ENCODE measurements around the gene PHGDH. TPM values are rescaled to one million over a fixed set of nuclear protein-coding genes. Genes with fewer than 3 reads are reported as not detected.
A peak's percentile ranks its signal among the peaks of the same experiment; 100 is the strongest.

Gene PHGDH
- total RNA-seq, 1 donor from 2014 or later: 168 TPM

DNA sequence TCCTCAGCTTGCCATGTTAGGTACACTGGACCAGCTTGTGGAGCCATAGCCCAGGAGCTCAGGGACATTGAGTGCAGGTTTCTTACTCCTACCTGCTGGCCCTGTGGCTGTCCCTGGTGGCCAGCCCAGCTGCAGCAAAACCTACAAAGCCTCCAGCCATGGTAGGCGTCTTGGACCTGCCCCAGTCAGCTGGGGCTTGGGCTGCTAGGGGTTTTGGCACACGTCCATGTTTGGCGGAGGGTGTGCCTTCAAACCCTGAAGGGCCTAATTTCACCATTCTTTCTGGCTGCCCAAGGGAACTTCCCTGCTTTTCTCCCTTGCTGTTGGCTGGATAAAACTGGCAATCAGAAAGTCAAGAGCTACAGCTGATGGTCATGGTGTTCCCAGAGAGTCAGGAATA lies 31.6 kb downstream of the PHGDH start:
- H3K4me3 ChIP-seq (ENCODE audit: low read depth, low read length): no peak overlapping the region
- DNase-seq (ENCODE audit: low read depth) (no peak), FAIRE-seq (no peak)
- H3K27me3 ChIP-seq (ENCODE audit: control insufficient read depth, insufficient read depth, low read length): no peaks in the 10 kb centered on the region
- TF ChIP-seq, protein P1, sequence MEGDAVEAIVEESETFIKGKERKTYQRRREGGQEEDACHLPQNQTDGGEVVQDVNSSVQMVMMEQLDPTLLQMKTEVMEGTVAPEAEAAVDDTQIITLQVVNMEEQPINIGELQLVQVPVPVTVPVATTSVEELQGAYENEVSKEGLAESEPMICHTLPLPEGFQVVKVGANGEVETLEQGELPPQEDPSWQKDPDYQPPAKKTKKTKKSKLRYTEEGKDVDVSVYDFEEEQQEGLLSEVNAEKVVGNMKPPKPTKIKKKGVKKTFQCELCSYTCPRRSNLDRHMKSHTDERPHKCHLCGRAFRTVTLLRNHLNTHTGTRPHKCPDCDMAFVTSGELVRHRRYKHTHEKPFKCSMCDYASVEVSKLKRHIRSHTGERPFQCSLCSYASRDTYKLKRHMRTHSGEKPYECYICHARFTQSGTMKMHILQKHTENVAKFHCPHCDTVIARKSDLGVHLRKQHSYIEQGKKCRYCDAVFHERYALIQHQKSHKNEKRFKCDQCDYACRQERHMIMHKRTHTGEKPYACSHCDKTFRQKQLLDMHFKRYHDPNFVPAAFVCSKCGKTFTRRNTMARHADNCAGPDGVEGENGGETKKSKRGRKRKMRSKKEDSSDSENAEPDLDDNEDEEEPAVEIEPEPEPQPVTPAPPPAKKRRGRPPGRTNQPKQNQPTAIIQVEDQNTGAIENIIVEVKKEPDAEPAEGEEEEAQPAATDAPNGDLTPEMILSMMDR (IDR thresholded peaks at IDR 0.05; ENCODE audit: insufficient read depth, low read length, severe bottlenecking): no peak
- H3K36me3 ChIP-seq (ENCODE audit: control insufficient read depth, insufficient read depth, low read length): peaks cover 10% of the 10 kb centered on the region

DNA sequence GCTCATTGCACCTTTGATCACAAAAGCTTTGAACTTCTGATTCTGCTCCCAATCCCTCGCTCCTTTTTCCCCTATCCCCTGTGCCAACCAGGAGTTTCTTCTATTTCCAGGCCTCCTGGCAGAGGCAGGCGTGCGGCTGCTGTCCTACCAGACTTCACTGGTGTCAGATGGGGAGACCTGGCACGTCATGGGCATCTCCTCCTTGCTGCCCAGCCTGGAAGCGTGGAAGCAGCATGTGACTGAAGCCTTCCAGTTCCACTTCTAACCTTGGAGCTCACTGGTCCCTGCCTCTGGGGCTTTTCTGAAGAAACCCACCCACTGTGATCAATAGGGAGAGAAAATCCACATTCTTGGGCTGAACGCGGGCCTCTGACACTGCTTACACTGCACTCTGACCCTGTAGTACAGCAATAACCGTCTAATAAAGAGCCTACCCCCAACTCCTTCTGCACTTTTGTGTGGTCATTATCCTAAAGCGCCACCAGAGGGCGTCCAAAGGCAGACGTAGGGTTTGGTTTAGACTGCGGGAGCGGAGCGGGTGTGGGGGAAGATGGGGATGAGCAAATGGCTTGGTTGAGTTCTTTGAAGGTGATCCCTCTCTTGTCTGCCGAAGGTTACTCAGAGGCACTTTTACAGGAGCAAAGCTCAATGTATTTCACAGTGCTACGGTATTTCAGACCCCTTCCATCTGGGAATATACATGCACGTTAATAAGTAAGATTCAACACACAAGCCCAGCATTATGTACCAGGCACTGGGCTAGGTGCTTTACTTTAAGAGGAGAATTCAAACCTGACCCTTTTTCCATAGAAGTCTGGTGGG lies 32.3 kb downstream of the PHGDH start:
- H3K36me3 ChIP-seq (ENCODE audit: control insufficient read depth, insufficient read depth, low read length): peaks cover 8% of the 10 kb centered on the region
- FAIRE-seq: peak; percentile 18
- no peaks in the 10 kb centered on the region for H3K27me3 ChIP-seq (ENCODE audit: control insufficient read depth, insufficient read depth, low read length)
- TF ChIP-seq, protein P1 (IDR thresholded peaks at IDR 0.05; ENCODE audit: insufficient read depth, low read length, severe bottlenecking): peak; percentile 85
- DNase-seq (ENCODE audit: low read depth): peak; percentile 57
- H3K4me3 ChIP-seq (ENCODE audit: low read depth, low read length): no peak overlapping the region

DNA sequence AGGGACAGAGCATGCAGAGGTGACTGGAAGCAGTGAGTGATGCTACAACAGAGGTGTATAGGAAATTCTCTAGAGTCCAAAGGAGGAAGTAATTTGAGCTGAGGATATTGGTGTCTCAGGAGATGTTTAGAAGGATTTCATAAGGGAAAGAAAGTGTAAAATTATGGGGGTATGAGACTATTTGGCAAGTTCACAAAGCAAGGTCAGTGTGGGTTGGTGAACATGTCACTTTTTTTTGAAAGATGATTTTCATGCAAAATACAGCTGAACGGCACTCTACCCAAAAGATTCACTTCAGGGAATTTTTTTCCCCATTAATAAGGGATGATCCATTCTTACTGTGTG lies 32.8 kb downstream of the PHGDH start:
- Histone ChIP-seq H3K36me3 (ENCODE audit: control insufficient read depth, insufficient read depth, low read length) (peaks cover 8% of the 10 kb centered on the region), H3K27me3 (ENCODE audit: control insufficient read depth, insufficient read depth, low read length) (no peaks in the 10 kb centered on the region), H3K4me3 (ENCODE audit: low read depth, low read length) (no peak overlapping the region)
- DNase-seq (ENCODE audit: low read depth) (no peak), FAIRE-seq (no peak)
- TF ChIP-seq, protein P1 (IDR thresholded peaks at IDR 0.05; ENCODE audit: insufficient read depth, low read length, severe bottlenecking): no peak

DNA sequence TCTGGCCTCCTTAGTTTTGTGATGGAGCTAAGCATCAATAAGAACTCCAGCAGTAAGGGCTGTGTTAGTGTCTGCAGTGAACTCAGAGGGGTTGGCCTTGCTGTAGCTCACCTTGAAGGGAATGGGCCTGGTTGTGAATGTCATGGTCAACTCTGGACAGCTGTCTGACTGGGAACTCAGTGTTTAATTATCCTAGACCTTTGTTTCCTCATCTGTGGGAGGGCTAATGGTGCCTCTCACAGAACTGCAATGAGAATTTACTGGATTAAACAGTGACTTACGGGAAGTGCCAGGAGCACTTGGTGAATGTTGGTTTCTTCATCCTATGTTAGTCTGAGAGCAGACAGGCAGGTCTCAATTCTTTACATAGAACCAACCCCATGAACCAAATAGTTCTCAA lies 33.3 kb downstream of the PHGDH start:
- H3K36me3 ChIP-seq (ENCODE audit: control insufficient read depth, insufficient read depth, low read length): peaks cover 6% of the 10 kb centered on the region
- H3K27me3 ChIP-seq (ENCODE audit: control insufficient read depth, insufficient read depth, low read length): no peaks in the 10 kb centered on the region
- DNase-seq (ENCODE audit: low read depth) (no peak), FAIRE-seq (no peak)
- TF ChIP-seq, protein P1 (IDR thresholded peaks at IDR 0.05; ENCODE audit: insufficient read depth, low read length, severe bottlenecking): no peak
- H3K4me3 ChIP-seq (ENCODE audit: low read depth, low read length): no peak overlapping the region

DNA sequence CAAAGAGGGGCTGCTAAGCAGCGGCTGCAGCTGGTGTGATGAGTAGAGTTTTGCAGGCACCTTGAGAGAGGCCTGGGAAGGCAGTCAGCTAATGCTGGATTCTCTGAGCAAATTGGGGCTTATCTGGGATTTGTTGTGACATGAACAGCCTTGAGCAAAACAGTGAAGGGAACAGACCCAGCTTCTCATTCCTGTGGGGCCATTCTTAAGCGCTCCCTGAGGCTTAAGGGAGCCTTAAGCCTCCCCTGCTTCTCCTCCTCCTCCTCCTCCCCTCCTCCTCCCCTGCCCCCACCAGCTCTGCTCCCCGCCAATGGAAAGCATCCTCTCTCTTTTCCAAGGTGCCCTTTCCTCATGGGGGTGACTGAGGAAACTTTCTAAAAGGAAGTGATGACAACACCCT lies 35.7 kb downstream of the PHGDH start:
- TF ChIP-seq, protein P1 (IDR thresholded peaks at IDR 0.05; ENCODE audit: insufficient read depth, low read length, severe bottlenecking): no peak

DNA sequence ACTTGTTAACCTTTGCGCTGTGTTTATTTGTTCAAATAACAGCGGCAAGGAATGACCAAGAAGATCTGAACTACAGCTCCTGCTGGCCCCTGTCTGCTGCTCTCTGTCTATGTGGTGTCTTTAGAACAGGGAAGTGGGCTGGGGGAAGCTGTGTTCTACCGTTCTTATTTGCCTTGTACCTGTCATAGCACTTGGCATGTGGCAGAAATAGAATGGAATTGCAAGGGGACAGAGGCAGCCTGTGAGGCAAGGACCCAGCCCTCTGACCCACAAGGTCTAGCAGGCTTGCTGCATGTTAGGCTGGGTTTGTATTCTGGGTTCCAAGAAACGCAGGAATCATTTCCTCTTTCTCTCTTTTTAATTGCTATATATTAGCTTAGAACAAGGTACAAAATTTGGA lies 36.3 kb downstream of the PHGDH start:
- peaks cover 2% of the 10 kb centered on the region for H3K36me3 ChIP-seq (ENCODE audit: control insufficient read depth, insufficient read depth, low read length)
- no peaks in the 10 kb centered on the region for H3K27me3 ChIP-seq (ENCODE audit: control insufficient read depth, insufficient read depth, low read length)
- no peak overlapping the region for H3K4me3 ChIP-seq (ENCODE audit: low read depth, low read length)
- TF ChIP-seq, protein P1 (IDR thresholded peaks at IDR 0.05; ENCODE audit: insufficient read depth, low read length, severe bottlenecking): no peak
- DNase-seq (ENCODE audit: low read depth) (no peak), FAIRE-seq (no peak)

More for the DNA sequence above, 35.7 kb downstream of the PHGDH start:
- Histone ChIP-seq H3K4me3 (ENCODE audit: low read depth, low read length) (no peak overlapping the region), H3K27me3 (ENCODE audit: control insufficient read depth, insufficient read depth, low read length) (no peaks in the 10 kb centered on the region), H3K36me3 (ENCODE audit: control insufficient read depth, insufficient read depth, low read length) (peaks cover 2% of the 10 kb centered on the region)
- peak; percentile 80 for DNase-seq (ENCODE audit: low read depth)
- no peak for FAIRE-seq

All from bronchial epithelial cell (primary cell).